Uterus (tissue), 4 donors: ENCODE data around the gene SPTBN4. TPM values are rescaled to one million over a fixed set of nuclear protein-coding genes. Genes with fewer than 3 reads are reported as not detected.
A peak's percentile ranks its signal among the peaks of the same experiment; 100 is the strongest.

ENCODE experiments used
- DNase-seq, 2 donors: peaks; one replicate each; pipeline ENCODE4 v3.0.0-alpha.2; 2019 to 2020
- H3K27ac ChIP-seq, 2 donors: fragments of 200-600 bp; sonication (generic); 1 replicate in 1 of 2; 2 replicates in 1 of 2; pipeline ENCODE4 v1.5.1; 2016 to 2018
- H3K27me3 ChIP-seq, 2 donors: fragments of 200-600 bp; sonication (generic); one replicate each; pipeline ENCODE4 v1.5.1; 2018 to 2019; ENCODE audit warnings: control low read depth in 1 of 2
- H3K36me3 ChIP-seq, 2 donors: fragments of 200-600 bp; sonication (generic); one replicate each; pipeline ENCODE4 v1.5.1; 2019; ENCODE audit warnings: control low read depth in 1 of 2
- H3K4me1 ChIP-seq, 2 donors: fragments of 200-600 bp; sonication (generic); one replicate each; pipeline ENCODE4 v1.5.1; 2018 to 2019; ENCODE audit warnings: control low read depth in 1 of 2
- H3K4me3 ChIP-seq, 2 donors: fragments of 200-600 bp; sonication (generic); 1 replicate in 1 of 2; 2 replicates in 1 of 2; pipeline ENCODE4 v1.5.1; 2018 to 2019; ENCODE audit warnings: mild to moderate bottlenecking in 1 of 2
- H3K9me3 ChIP-seq, 2 donors: fragments of 200-600 bp; sonication (generic); one replicate each; pipeline ENCODE4 v1.5.1; 2019; ENCODE audit warnings: control low read depth in 1 of 2
- CTCF ChIP-seq, 4 experiments: fragments of 200-600 bp in 2 of 4; fragments of 450-650 bp in 2 of 4; sonication (generic) in 2 of 4; IDR thresholded peaks; one replicate each; pipeline ENCODE4 v1.5.1; 2016 to 2019; ENCODE audit warnings: antibody characterized with exemption in 4 of 4, mild to moderate bottlenecking in 2 of 4, moderate library complexity in 1 of 4
- POLR2A ChIP-seq, 2 donors: fragments of 450-650 bp; IDR thresholded peaks; one replicate each; pipeline ENCODE4 v1.6.1; 2016; ENCODE audit warnings: antibody characterized with exemption in 2 of 2, mild to moderate bottlenecking in 1 of 2, moderate library complexity in 1 of 2
- intact Hi-C: fragments of 100-400 bp; cut with DNase I; formaldehyde crosslinking; loops from one replicate; pipeline ENCODE4 v1.15.1; 2023; ENCODE audit warnings: low total_unique reads
- total RNA-seq, 4 donors: library from RNA; depleted of rRNA in 3 of 4; stranded (reverse); fragments of >200 nt in 3 of 4; gene quantifications; one replicate each; pipeline versions ENCODE4 v1.1.0 to v1.2.4, GENCODE V29; 2014 to 2023
- donor health status: DM: yes; HTN: yes; CAD: no.

The SPTBN4 gene
- total RNA-seq, 4 donors from 2014 or later = 3.1 to 7.0 (median 5.3) TPM; not detected in 1

GRCh38 chr19:40443131-40443999 lies 23.4 kb upstream of the SPTBN4 start:
- TF ChIP-seq POLR2A (IDR thresholded peaks at IDR 0.05) (peak; percentile 73 to 81), CTCF (IDR thresholded peaks at IDR 0.05) (no peak)
- no peaks in the 10 kb centered on the region for H3K9me3 ChIP-seq
- no peaks in the 10 kb centered on the region for H3K27me3 ChIP-seq
- peak; percentile 100 for DNase-seq
- peaks cover 0 to 6% of the 10 kb centered on the region in 2 donors for H3K4me1 ChIP-seq
- peak overlapping the region; percentile 74 to 94 for H3K4me3 ChIP-seq
- H3K36me3 ChIP-seq = no peaks in the 10 kb centered on the region
- intact Hi-C loops = no loop called here
- H3K27ac ChIP-seq = peak overlapping the region; percentile 95 to 98

- DNase-seq = peak; percentile 98
- no peak for TF ChIP-seq CTCF (IDR thresholded peaks at IDR 0.05)
- peak; percentile 97 to 100 for TF ChIP-seq POLR2A (IDR thresholded peaks at IDR 0.05)
- H3K27me3 ChIP-seq = no peaks in the 10 kb centered on the region
- intact Hi-C loops = no loop called here
- peak within 1 kb of the TSS; percentile 74 to 94 for H3K4me3 ChIP-seq
- peak within 1 kb of the TSS; percentile 95 to 98 for H3K27ac ChIP-seq
- no peaks in the 10 kb centered on the region for H3K9me3 ChIP-seq
- H3K4me1 ChIP-seq = peaks cover 0 to 6% of the 10 kb centered on the region in 2 donors
- no peaks in the 10 kb centered on the region for H3K36me3 ChIP-seq
Observed at GRCh38 chr19:40444000-40444824, 22.6 kb upstream of the SPTBN4 start, which contains the start of gene SERTAD3. Gene SERTAD3 (minus strand): TSS chr19:40444335. CDS start chr19:40442080, 2,255 bp downstream.

GRCh38 chr19:40444825-40445312 lies 21.9 kb upstream of the SPTBN4 start:
- no peaks in the 10 kb centered on the region for H3K36me3 ChIP-seq
- intact Hi-C loops = no loop called here
- peak overlapping the region; percentile 95 to 98 for H3K27ac ChIP-seq
- peaks cover 0 to 6% of the 10 kb centered on the region in 2 donors for H3K4me1 ChIP-seq
- peak; percentile 42 to 67 (median 53) for TF ChIP-seq CTCF (IDR thresholded peaks at IDR 0.05)
- no peak for TF ChIP-seq POLR2A (IDR thresholded peaks at IDR 0.05)
- no peaks in the 10 kb centered on the region for H3K27me3 ChIP-seq
- H3K9me3 ChIP-seq = no peaks in the 10 kb centered on the region
- no peak for DNase-seq
- H3K4me3 ChIP-seq = peak overlapping the region; percentile 74 to 94

- no peak for DNase-seq
- Histone ChIP-seq H3K36me3 (no peaks in the 10 kb centered on the region), H3K27me3 (no peaks in the 10 kb centered on the region), H3K4me3 (no peak overlapping the region), H3K27ac (peak overlapping the region in 1 of 2 donors; percentile 95), H3K4me1 (peaks cover 0 to 6% of the 10 kb centered on the region in 2 donors), H3K9me3 (no peaks in the 10 kb centered on the region)
- intact Hi-C loops = no loop called here
- TF ChIP-seq CTCF (IDR thresholded peaks at IDR 0.05) = no peak
- no peak for TF ChIP-seq POLR2A (IDR thresholded peaks at IDR 0.05)
Observed at GRCh38 chr19:40445780-40446262, 21.0 kb upstream of the SPTBN4 start.
